Trophoblast cell (in vitro differentiated cells and primary cell): Measurements from ENCODE around the gene LRRC25.

Source experiments
- DNase-seq, 2 donors: peaks; one replicate each; pipeline ENCODE4 v3.0.0-alpha.2; 2016
- H2AFZ ChIP-seq: 2 replicates; pipeline ENCODE4 v1.6.1; 2013; ENCODE audit warnings: low read length, moderate library complexity, mild to moderate bottlenecking; ENCODE audit not compliant: insufficient read depth, poor library complexity
- H2AK5ac ChIP-seq: 2 replicates; pipeline ENCODE4 v1.6.1; 2013; ENCODE audit warnings: mild to moderate bottlenecking, low read length
- H2BK120ac ChIP-seq: 2 replicates; pipeline ENCODE4 v1.6.1; 2013; ENCODE audit warnings: low read length, mild to moderate bottlenecking, moderate library complexity; ENCODE audit not compliant: insufficient read depth, poor library complexity
- H2BK12ac ChIP-seq: 2 replicates; pipeline ENCODE4 v1.6.1; 2013; ENCODE audit warnings: mild to moderate bottlenecking, low read length, moderate library complexity
- H2BK5ac ChIP-seq: 2 replicates; pipeline ENCODE4 v1.6.1; 2013; ENCODE audit warnings: low read length, low read depth, moderate library complexity, mild to moderate bottlenecking; ENCODE audit not compliant: poor library complexity
- H3K14ac ChIP-seq: 2 replicates; pipeline ENCODE4 v1.6.1; 2013; ENCODE audit warnings: mild to moderate bottlenecking, low read length
- H3K18ac ChIP-seq: 2 replicates; pipeline ENCODE4 v1.6.1; 2013; ENCODE audit warnings: mild to moderate bottlenecking, low read length
- H3K23ac ChIP-seq: 2 replicates; pipeline ENCODE4 v1.6.1; 2013; ENCODE audit warnings: low read length
- H3K27ac ChIP-seq: 2 replicates; pipeline ENCODE4 v1.5.1; 2013; ENCODE audit warnings: low read depth, mild to moderate bottlenecking, inconsistent platforms, low read length, moderate library complexity
- H3K27me3 ChIP-seq: 2 replicates; pipeline ENCODE4 v1.6.1; 2013; ENCODE audit warnings: inconsistent platforms, mild to moderate bottlenecking, low read length, moderate library complexity; ENCODE audit not compliant: insufficient read depth
- H3K36me3 ChIP-seq, 2 experiments: 1 replicate in 1 of 2; 2 replicates in 1 of 2; pipeline ENCODE4 v1.6.1; 2013; ENCODE audit warnings: low read length in 2 of 2, mild to moderate bottlenecking in 2 of 2, moderate library complexity in 1 of 2; ENCODE audit not compliant: insufficient read depth in 2 of 2, control insufficient read depth in 1 of 2
- H3K4ac ChIP-seq: 2 replicates; pipeline ENCODE4 v1.6.1; 2013; ENCODE audit warnings: low read depth, mild to moderate bottlenecking, low read length, moderate library complexity
- H3K4me1 ChIP-seq, 2 experiments: 1 replicate in 1 of 2; 2 replicates in 1 of 2; pipeline ENCODE4 v1.6.1; 2013; ENCODE audit warnings: low read length in 2 of 2, mild to moderate bottlenecking in 2 of 2, moderate library complexity in 1 of 2; ENCODE audit not compliant: insufficient read depth in 2 of 2, control insufficient read depth in 1 of 2
- H3K4me2 ChIP-seq: 2 replicates; pipeline ENCODE4 v1.6.1; 2013; ENCODE audit warnings: inconsistent platforms, mild to moderate bottlenecking, low read length, moderate library complexity
- H3K4me3 ChIP-seq: 2 replicates; pipeline ENCODE4 v1.5.1; 2013; ENCODE audit warnings: mild to moderate bottlenecking, low read depth, low read length, inconsistent platforms
- H3K79me1 ChIP-seq: one replicate; pipeline ENCODE4 v1.6.1; 2013; ENCODE audit warnings: low read length
- H3K79me2 ChIP-seq: 2 replicates; pipeline ENCODE4 v1.6.1; 2013; ENCODE audit warnings: low read length, mild to moderate bottlenecking; ENCODE audit not compliant: control insufficient read depth, insufficient read depth, poor library complexity
- H3K9ac ChIP-seq: 2 replicates; pipeline ENCODE4 v1.6.1; 2013; ENCODE audit warnings: mild to moderate bottlenecking, low read length
- H3K9me3 ChIP-seq: 2 replicates; pipeline ENCODE4 v1.6.1; 2013; ENCODE audit warnings: low read depth, mild to moderate bottlenecking, control low read depth, inconsistent platforms, low read length; ENCODE audit not compliant: insufficient read depth
- H4K12ac ChIP-seq: 2 replicates; pipeline ENCODE4 v1.6.1; 2013; ENCODE audit warnings: low read depth, mild to moderate bottlenecking, low read length, moderate library complexity
- H4K8ac ChIP-seq: 2 replicates; pipeline ENCODE4 v1.6.1; 2013; ENCODE audit warnings: low read depth, mild to moderate bottlenecking, low read length, moderate library complexity
- H4K91ac ChIP-seq: one replicate; pipeline ENCODE4 v1.6.1; 2013; ENCODE audit warnings: low read depth, mild to moderate bottlenecking, low read length, moderate library complexity
- WGBS: extraction: QIAGEN DNeasy Blood & Tissue Kit; methylation state at CpG from one replicate; pipeline ENCODE4 v1.1.7; 2013; ENCODE audit warnings: missing lambda C conversion rate; ENCODE audit not compliant: insufficient read length, insufficient coverage; ENCODE audit errors: extremely low coverage; 5-methylcytosine and 5-hydroxymethylcytosine counted together

Gene LRRC25

GRCh38 chr19:18391509-18392075 lies 5.8 kb downstream of the LRRC25 start:
- Histone ChIP-seq H2AK5ac (no peak overlapping the region), H2AFZ (no peak overlapping the region), H2BK12ac (no peak overlapping the region), H4K8ac (no peak overlapping the region), H3K79me2 (no peaks in the 10 kb centered on the region), H3K9ac (no peak overlapping the region), H3K79me1 (no peaks in the 10 kb centered on the region), H3K23ac (no peak overlapping the region), H2BK120ac (no peak overlapping the region), H3K27ac (no peak overlapping the region), H3K36me3 (peaks cover 0 to 5% of the 10 kb centered on the region in 2 experiments), H3K4me1 (peaks cover 0 to 6% of the 10 kb centered on the region in 2 experiments), H3K27me3 (peaks cover 3% of the 10 kb centered on the region), H3K4me3 (no peak overlapping the region), H3K14ac (no peak overlapping the region), H4K91ac (no peak overlapping the region), H3K9me3 (peaks cover 2% of the 10 kb centered on the region), H3K18ac (no peak overlapping the region), H3K4ac (no peak overlapping the region), H3K4me2 (no peak overlapping the region), H4K12ac (no peak overlapping the region), H2BK5ac (no peak overlapping the region)
- no peak for DNase-seq
- WGBS = no CpG with 5 or more reads among the region's 9 CpGs

- Histone ChIP-seq H3K27ac (no peak overlapping the region), H3K4me1 (peaks cover 7 to 12% of the 10 kb centered on the region in 2 experiments), H3K9me3 (peaks cover 2% of the 10 kb centered on the region), H2BK5ac (no peak overlapping the region), H3K36me3 (peaks cover 0 to 5% of the 10 kb centered on the region in 2 experiments), H3K14ac (no peak overlapping the region), H2BK120ac (no peak overlapping the region), H3K4me3 (no peak overlapping the region), H3K4me2 (no peak overlapping the region), H4K91ac (no peak overlapping the region), H2AK5ac (no peak overlapping the region), H4K8ac (no peak overlapping the region), H3K79me2 (peaks cover 2% of the 10 kb centered on the region), H3K18ac (no peak overlapping the region), H3K4ac (no peak overlapping the region), H3K23ac (no peak overlapping the region), H2BK12ac (no peak overlapping the region), H3K79me1 (peaks cover 5% of the 10 kb centered on the region), H3K9ac (no peak overlapping the region), H4K12ac (no peak overlapping the region), H2AFZ (no peak overlapping the region), H3K27me3 (peaks cover 3% of the 10 kb centered on the region)
- WGBS = no CpG with 5 or more reads among the region's 6 CpGs
- peak; percentile 78 to 85 for DNase-seq
These were observed 7.1 kb downstream of the LRRC25 start for GRCh38 chr19:18390065-18390907.

- no peak overlapping the region for H2AFZ ChIP-seq
- H3K4me1 ChIP-seq = peaks cover 7 to 13% of the 10 kb centered on the region in 2 experiments
- H3K9me3 ChIP-seq = peaks cover 2% of the 10 kb centered on the region
- peaks cover 0 to 5% of the 10 kb centered on the region in 2 experiments for H3K36me3 ChIP-seq
- no peak overlapping the region for H3K23ac ChIP-seq
- no peak overlapping the region for H2AK5ac ChIP-seq
- no peak overlapping the region for H4K91ac ChIP-seq
- H2BK5ac ChIP-seq = no peak overlapping the region
- no peak overlapping the region for H3K4me3 ChIP-seq
- H3K4ac ChIP-seq = no peak overlapping the region
- H2BK12ac ChIP-seq = no peak overlapping the region
- H2BK120ac ChIP-seq = no peak overlapping the region
- DNase-seq = no peak
- no peak overlapping the region for H3K14ac ChIP-seq
- peaks cover 3% of the 10 kb centered on the region for H3K27me3 ChIP-seq
- H3K79me1 ChIP-seq = peaks cover 6% of the 10 kb centered on the region
- no peak overlapping the region for H4K8ac ChIP-seq
- H3K27ac ChIP-seq = no peak overlapping the region
- no peak overlapping the region for H3K18ac ChIP-seq
- no peak overlapping the region for H3K4me2 ChIP-seq
- no peak overlapping the region for H4K12ac ChIP-seq
- peaks cover 2% of the 10 kb centered on the region for H3K79me2 ChIP-seq
- no peak overlapping the region for H3K9ac ChIP-seq
These were observed 7.7 kb downstream of the LRRC25 start for GRCh38 chr19:18389726-18390064.

GRCh38 chr19:18388960-18389725 lies 8.3 kb downstream of the LRRC25 start:
- no CpG with 5 or more reads among the region's 13 CpGs for WGBS

More at GRCh38 chr19:18388960-18389725, 8.3 kb downstream of the LRRC25 start:
- no peak overlapping the region for H4K12ac ChIP-seq
- no peak overlapping the region for H3K27ac ChIP-seq
- no peak overlapping the region for H3K23ac ChIP-seq
- H4K8ac ChIP-seq = no peak overlapping the region
- DNase-seq = peak in 1 of 2 donors; percentile 42
- H3K4me2 ChIP-seq = no peak overlapping the region
- no peak overlapping the region for H3K9ac ChIP-seq
- H3K79me2 ChIP-seq = peaks cover 2% of the 10 kb centered on the region
- H2BK12ac ChIP-seq = no peak overlapping the region
- no peak overlapping the region for H3K4me3 ChIP-seq
- no peak overlapping the region for H3K4ac ChIP-seq
- peaks cover 3% of the 10 kb centered on the region for H3K27me3 ChIP-seq
- no peak overlapping the region for H3K14ac ChIP-seq
- H4K91ac ChIP-seq = no peak overlapping the region
- peaks cover 7 to 13% of the 10 kb centered on the region in 2 experiments for H3K4me1 ChIP-seq
- H3K36me3 ChIP-seq = peaks cover 0 to 5% of the 10 kb centered on the region in 2 experiments
- H2BK5ac ChIP-seq = no peak overlapping the region
- peaks cover 2% of the 10 kb centered on the region for H3K9me3 ChIP-seq
- H3K18ac ChIP-seq = no peak overlapping the region
- no peak overlapping the region for H2AFZ ChIP-seq
- no peak overlapping the region for H2BK120ac ChIP-seq
- H3K79me1 ChIP-seq = peaks cover 6% of the 10 kb centered on the region
- no peak overlapping the region for H2AK5ac ChIP-seq
